AG04450 (cell line): ENCODE results near the gene ARHGAP6. TPM values are rescaled to one million over a fixed set of nuclear protein-coding genes. Genes with fewer than 3 reads are reported as not detected.

Experiments used
- CTCF ChIA-PET: fragments of 300-600, 350-600 bp; formaldehyde crosslinking; extraction: SDS; loops from one replicate; lab custom pipeline; 2022; ENCODE audit warnings: antibody characterized with exemption, inconsistent platforms; lab: Charles Lee
- POLR2A ChIA-PET: fragments of 350-600 bp; formaldehyde crosslinking; extraction: SDS; loops from one replicate; lab custom pipeline; 2021; ENCODE audit warnings: antibody characterized with exemption, inconsistent platforms; lab: Yijun Ruan, JAX
- DNase-seq: peaks from one replicate; pipeline ENCODE4 v3.0.0-alpha.2; 2011; ENCODE audit warnings: low read depth, low spot score
- H3K27ac ChIP-seq: one replicate; pipeline ENCODE4 v1.5.1; 2012; ENCODE audit warnings: low read depth, low read length, control low read depth
- H3K27me3 ChIP-seq: one replicate; pipeline ENCODE4 v1.6.0; 2012; ENCODE audit warnings: low read length; ENCODE audit not compliant: control insufficient read depth, insufficient read depth
- H3K4me3 ChIP-seq: 2 replicates; pipeline ENCODE4 v1.5.1; 2011; ENCODE audit warnings: mild to moderate bottlenecking, low read depth, low read length, control low read depth
- H3K9me3 ChIP-seq: 2 replicates; pipeline ENCODE4 v1.5.1; 2012; ENCODE audit warnings: low read length; ENCODE audit not compliant: control insufficient read depth, insufficient read depth
- CTCF ChIP-seq: IDR thresholded peaks from 2 replicates; pipeline ENCODE4 v1.5.1; 2011; ENCODE audit warnings: low read depth, low read length, control low read depth, inconsistent platforms
- polyA plus RNA-seq: library from polyadenylated mRNA; depleted of rRNA; stranded (reverse); fragments of >200 nt; gene quantifications from 2 replicates; pipeline ENCODE4 v1.2.3, GENCODE V29; 2011

The ARHGAP6 gene
- polyA plus RNA-seq, 1 experiment: 4.0 TPM

GRCh38 chrX:11197671-11198070 is 468.0 kb downstream of the ARHGAP6 start:
- Histone ChIP-seq H3K27ac (no peak overlapping the region), H3K4me3 (no peak overlapping the region), H3K27me3 (no peaks in the 10 kb centered on the region), H3K9me3 (no peaks in the 10 kb centered on the region)
- no peak for DNase-seq
- CTCF ChIA-PET: no interaction called here
- TF ChIP-seq CTCF: no peak
- POLR2A ChIA-PET: no interaction called here

- Histone ChIP-seq H3K4me3 (no peak overlapping the region), H3K27me3 (no peaks in the 10 kb centered on the region), H3K27ac (no peak overlapping the region), H3K9me3 (no peaks in the 10 kb centered on the region)
- TF ChIP-seq CTCF: no peak
- POLR2A ChIA-PET: no interaction called here
- DNase-seq: no peak
- CTCF ChIA-PET: no interaction called here
Observed at GRCh38 chrX:11196476-11196875, 469.2 kb downstream of the ARHGAP6 start.

GRCh38 chrX:11193035-11193469 is 472.7 kb downstream of the ARHGAP6 start:
- H3K4me3 ChIP-seq: no peak overlapping the region
- H3K27me3 ChIP-seq: no peaks in the 10 kb centered on the region
- no peak for TF ChIP-seq CTCF
- CTCF ChIA-PET: no interaction called here
- DNase-seq: no peak
- POLR2A ChIA-PET: no interaction called here
- H3K9me3 ChIP-seq: no peaks in the 10 kb centered on the region
- H3K27ac ChIP-seq: no peak overlapping the region

- no peak for TF ChIP-seq CTCF
Observed at GRCh38 chrX:11190745-11191510, 474.8 kb downstream of the ARHGAP6 start.

GRCh38 chrX:11189097-11189496 is 476.6 kb downstream of the ARHGAP6 start:
- POLR2A ChIA-PET: no interaction called here
- no peak for TF ChIP-seq CTCF
- no peaks in the 10 kb centered on the region for H3K27me3 ChIP-seq
- no peak overlapping the region for H3K27ac ChIP-seq
- no peaks in the 10 kb centered on the region; the same call in 1 of the 2 replicates for H3K9me3 ChIP-seq
- CTCF ChIA-PET: no interaction called here
- no peak overlapping the region for H3K4me3 ChIP-seq
- DNase-seq: no peak

More at GRCh38 chrX:11190745-11191510, 474.8 kb downstream of the ARHGAP6 start:
- ChIA-PET CTCF (no interaction called here), POLR2A (no interaction called here)
- Histone ChIP-seq H3K4me3 (no peak overlapping the region), H3K27me3 (no peaks in the 10 kb centered on the region), H3K9me3 (no peaks in the 10 kb centered on the region; the same call in 1 of the 2 replicates), H3K27ac (no peak overlapping the region)
- no peak for DNase-seq
